HCT116 (cell line): Measurements from ENCODE around the gene NFASC. TPM values are rescaled to one million over a fixed set of nuclear protein-coding genes. Genes with fewer than 3 reads are reported as not detected.

Source experiments
- ATAC-seq: fragments of 200-7000 bp; cut with Tn5 transposase; 2 replicates; pipeline ENCODE4 v1.9.1; 2020; ENCODE audit warnings: mild to moderate bottlenecking, moderate library complexity
- BruUV-seq: library from RNA; stranded (reverse); fragments of 400-500 nt; replicated peaks from 2 replicates; lab custom pipeline; 2021; lab: Mats Ljungman, UMichigan
- CTCF ChIA-PET: fragments of 300-600 bp; sonication (Branson Sonifier 250); formaldehyde crosslinking; loops from one replicate; lab custom pipeline; 2021; ENCODE audit warnings: antibody characterized with exemption; lab: Charles Lee
- POLR2A ChIA-PET: fragments of 300-600, 350-600 bp; sonication (Branson Sonifier 250); formaldehyde crosslinking; loops from one replicate; lab custom pipeline; 2021; ENCODE audit warnings: antibody characterized with exemption; lab: Charles Lee
- RAD21 ChIA-PET, 2 experiments: fragments of 300-600 bp; sonication (Branson Sonifier 250); formaldehyde crosslinking; loops; one replicate each; lab custom pipeline; 2023; ENCODE audit warnings: low total read pairs in 2 of 2; ENCODE audit not compliant: uncharacterized antibody in 2 of 2, unreplicated experiment in 2 of 2, low non-redundant PET in 1 of 2; lab: Charles Lee
- DNase-seq: peaks from one replicate; pipeline ENCODE4 v3.0.0-alpha.2; 2010; ENCODE audit warnings: low read depth, low spot score
- H2AFZ ChIP-seq: fragments of 200-600 bp; shearing (Covaris generic), sonication (generic); 2 replicates; pipeline ENCODE4 v1.6.1; 2017; ENCODE audit warnings: low read depth, mixed run types, mixed read lengths, antibody characterized with exemption, low read length; ENCODE audit not compliant: poor library complexity, severe bottlenecking
- H3K27ac ChIP-seq: 2 replicates; pipeline ENCODE4 v1.5.1; 2012; ENCODE audit warnings: low read depth, low read length
- H3K27me3 ChIP-seq: fragments of 200-600 bp; sonication (generic); 2 replicates; pipeline ENCODE4 v1.6.1; 2016; ENCODE audit warnings: mixed run types, low read length, mixed read lengths; ENCODE audit not compliant: insufficient read depth
- H3K36me3 ChIP-seq, 2 experiments: fragments of 200-500 bp in 1 of 2; fragments of 200-600 bp in 1 of 2; sonication (Bioruptor generic) in 1 of 2; sonication (generic) in 1 of 2; 2 replicates each; pipeline versions ENCODE4 v1.5.1 to v1.6.1; 2014 to 2016; ENCODE audit warnings: low read length in 2 of 2, inconsistent platforms in 1 of 2, mixed read lengths in 1 of 2, mixed run types in 1 of 2; ENCODE audit not compliant: insufficient read depth in 2 of 2, control insufficient read depth in 1 of 2
- H3K4me1 ChIP-seq, 2 experiments: fragments of 200-600 bp in 1 of 2; sonication (generic) in 1 of 2; 2 replicates each; pipeline versions ENCODE4 v1.5.1 to v1.6.1; 2012 to 2017; ENCODE audit warnings: low read length in 2 of 2, inconsistent platforms in 1 of 2, mild to moderate bottlenecking in 1 of 2, mixed read lengths in 1 of 2, mixed run types in 1 of 2, moderate library complexity in 1 of 2; ENCODE audit not compliant: insufficient read depth in 2 of 2, control insufficient read depth in 1 of 2
- H3K4me2 ChIP-seq: fragments of 200-600 bp; sonication (generic); 2 replicates; pipeline ENCODE4 v1.6.1; 2017; ENCODE audit warnings: mixed run types, low read length, mixed read lengths
- H3K4me3 ChIP-seq, 2 experiments: fragments of 200-600 bp in 1 of 2; sonication (generic) in 1 of 2; replicated peaks in 1 of 2; 2 replicates each; pipeline ENCODE4 v1.5.1; 2011 to 2016; ENCODE audit warnings: low read length in 2 of 2, control low read depth in 1 of 2, low read depth in 1 of 2, mild to moderate bottlenecking in 1 of 2, mixed read lengths in 1 of 2, mixed run types in 1 of 2
- H3K79me2 ChIP-seq: fragments of 200-600 bp; sonication (generic); 2 replicates; pipeline ENCODE4 v1.6.1; 2017; ENCODE audit warnings: mild to moderate bottlenecking, mixed run types, low read length, moderate library complexity, mixed read lengths; ENCODE audit not compliant: insufficient read depth
- H3K9ac ChIP-seq: fragments of 200-600 bp; sonication (generic); 2 replicates; pipeline ENCODE4 v1.6.1; 2016; ENCODE audit warnings: low read length, mixed read lengths
- H3K9me2 ChIP-seq: fragments of 200-600 bp; sonication (generic), shearing (Covaris generic); 2 replicates; pipeline ENCODE4 v1.6.1; 2017; ENCODE audit warnings: mixed run types, mild to moderate bottlenecking, moderate library complexity; ENCODE audit not compliant: insufficient read depth
- H3K9me3 ChIP-seq, 2 experiments: fragments of 200-500 bp in 1 of 2; fragments of 200-600 bp in 1 of 2; sonication (Bioruptor generic) in 1 of 2; sonication (generic) in 1 of 2; 2 replicates each; pipeline ENCODE4 v1.6.1; 2014 to 2017; ENCODE audit warnings: low read length in 2 of 2, mixed read lengths in 2 of 2, inconsistent platforms in 1 of 2, low read depth in 1 of 2, mild to moderate bottlenecking in 1 of 2, mixed run types in 1 of 2, moderate library complexity in 1 of 2; ENCODE audit not compliant: control insufficient read depth in 1 of 2, insufficient read depth in 1 of 2
- H4K20me1 ChIP-seq: fragments of 200-600 bp; sonication (generic), shearing (Covaris generic); 2 replicates; pipeline ENCODE4 v1.6.1; 2017; ENCODE audit warnings: mixed run types, mild to moderate bottlenecking, moderate library complexity; ENCODE audit not compliant: insufficient read depth
- CBX3 ChIP-seq: IDR thresholded peaks from 2 replicates; pipeline ENCODE4 v1.6.1; 2012; ENCODE audit warnings: low read depth
- CEBPB ChIP-seq: IDR thresholded peaks from 2 replicates; pipeline ENCODE4 v1.6.1; 2012; ENCODE audit warnings: low read depth
- EGR1 ChIP-seq: IDR thresholded peaks from 2 replicates; pipeline ENCODE4 v1.6.1; 2012; ENCODE audit warnings: low read depth
- ELF1 ChIP-seq: IDR thresholded peaks from 2 replicates; pipeline ENCODE4 v1.6.1; 2012; ENCODE audit warnings: low read depth, borderline replicate concordance
- EZH2 ChIP-seq: fragments of 200-600 bp; sonication (generic); IDR thresholded peaks from 2 replicates; pipeline ENCODE4 v1.6.1; 2017; ENCODE audit warnings: antibody characterized with exemption, mixed run types
- EZH2phosphoT487 ChIP-seq: fragments of 200-600 bp; IDR thresholded peaks from 2 replicates; pipeline ENCODE4 v1.6.1; 2018; ENCODE audit warnings: antibody characterized with exemption, borderline replicate concordance
- FOSL1 ChIP-seq: IDR thresholded peaks from 2 replicates; pipeline ENCODE4 v1.6.1; 2012; ENCODE audit warnings: low read depth
- JUND ChIP-seq: IDR thresholded peaks from 2 replicates; pipeline ENCODE4 v1.6.1; 2012
- POLR2A ChIP-seq: IDR thresholded peaks from 2 replicates; pipeline ENCODE4 v1.7.0; 2011; ENCODE audit warnings: borderline replicate concordance; ENCODE audit not compliant: insufficient read depth, insufficient read length; ENCODE audit errors: extremely low read depth
- SIN3A ChIP-seq: IDR thresholded peaks from 2 replicates; pipeline ENCODE4 v1.6.1; 2012; ENCODE audit warnings: low read depth
- SP1 ChIP-seq: IDR thresholded peaks from 2 replicates; pipeline ENCODE4 v1.6.1; 2012; ENCODE audit warnings: low read depth
- TCF7L2 ChIP-seq: IDR thresholded peaks from 2 replicates; pipeline ENCODE4 v1.7.0; 2011; ENCODE audit warnings: borderline replicate concordance, inconsistent platforms; ENCODE audit not compliant: insufficient read depth, insufficient read length; ENCODE audit errors: extremely low read depth
- YY1 ChIP-seq: IDR thresholded peaks from 2 replicates; pipeline ENCODE4 v1.6.1; 2011; ENCODE audit warnings: low read length, low read depth, moderate library complexity, mild to moderate bottlenecking; ENCODE audit not compliant: insufficient replicate concordance; ENCODE audit errors: extremely low read depth
- ZFX ChIP-seq: fragments of 450-650 bp; IDR thresholded peaks from 2 replicates; pipeline ENCODE4 v1.6.1; 2017
- ZNF274 ChIP-seq: fragments of 200-500 bp; sonication (Bioruptor generic); IDR thresholded peaks from 2 replicates; pipeline ENCODE4 v1.6.1; 2014; ENCODE audit warnings: mild to moderate bottlenecking, low read depth, low read length, inconsistent platforms
- intact Hi-C: fragments of 100-400 bp; cut with micrococcal nuclease; formaldehyde crosslinking; loops from 2 replicates; pipeline ENCODE4 v1.10.0; 2022
- total RNA-seq: library from RNA; stranded (reverse); gene quantifications from one replicate; pipeline ENCODE4 v1.2.1, GENCODE V29; 2021; ENCODE audit not compliant: unreplicated experiment
- TF ChIP-seq, protein P1 (sequence below): IDR thresholded peaks from 2 replicates; pipeline ENCODE4 v1.6.1; 2012
- TF ChIP-seq, protein P2 (sequence below): IDR thresholded peaks from 2 replicates; pipeline ENCODE4 v1.6.1; 2012
- TF ChIP-seq, protein P3 (sequence below): IDR thresholded peaks from 2 replicates; pipeline ENCODE4 v1.6.1; 2011; ENCODE audit warnings: mild to moderate bottlenecking, low read length, moderate library complexity; ENCODE audit not compliant: insufficient replicate concordance; ENCODE audit errors: extremely low read depth
- TF ChIP-seq, protein P4 (sequence below): IDR thresholded peaks from 2 replicates; pipeline ENCODE4 v1.6.1; 2012; ENCODE audit warnings: low read depth
- TF ChIP-seq, protein P5 (sequence below), 3 experiments: fragments of 200-600 bp in 1 of 3; sonication (generic) in 1 of 3; IDR thresholded peaks in 2 of 3; conservative IDR thresholded peaks in 1 of 3; 2 replicates each; pipeline ENCODE4 v1.5.1; 2012 to 2017; ENCODE audit warnings: low read depth in 2 of 3, low read length in 2 of 3, antibody characterized with exemption in 1 of 3, borderline replicate concordance in 1 of 3, control low read depth in 1 of 3, mild to moderate bottlenecking in 1 of 3, mixed read lengths in 1 of 3, mixed run types in 1 of 3, moderate library complexity in 1 of 3; ENCODE audit not compliant: insufficient read depth in 1 of 3

The NFASC gene
- total RNA-seq, 1 experiment from 2014 or later: 0.57 TPM

DNA sequence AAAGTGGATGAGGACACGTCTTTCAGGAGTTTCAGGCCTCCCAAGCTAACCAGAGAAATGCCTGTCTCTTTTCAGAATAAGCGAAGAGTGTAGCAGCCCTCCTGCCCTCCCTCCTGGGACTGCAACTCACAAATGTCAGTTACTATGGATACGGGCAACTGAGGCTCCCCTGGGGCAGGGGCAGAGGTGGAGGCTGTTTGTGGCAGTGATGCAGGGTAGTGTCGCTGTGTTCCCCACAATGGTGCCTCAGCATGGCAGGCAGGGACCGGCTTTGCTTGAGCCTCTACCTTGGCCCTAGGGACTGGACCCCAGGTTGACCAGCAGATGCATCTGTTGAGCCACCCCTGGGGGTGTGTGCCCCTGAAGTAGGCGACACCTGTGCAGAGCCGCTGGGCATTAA is 10.2 kb downstream of the NFASC start:
- DNase-seq: no peak
- POLR2A ChIA-PET: no interaction called here
- RAD21 ChIA-PET: no interaction called here
- Histone ChIP-seq H3K27ac (no peak overlapping the region), H3K36me3 (no peaks in the 10 kb centered on the region), H3K27me3 (no peaks in the 10 kb centered on the region; the same call in 1 of the 2 replicates), H4K20me1 (no peaks in the 10 kb centered on the region), H3K9me2 (no peaks in the 10 kb centered on the region), H3K4me2 (no peak overlapping the region), H2AFZ (no peak overlapping the region), H3K9me3 (no peaks in the 10 kb centered on the region), H3K9ac (no peak overlapping the region), H3K4me3 (no peak overlapping the region), H3K4me1 (no peaks in the 10 kb centered on the region), H3K79me2 (no peaks in the 10 kb centered on the region)
- no peak for ATAC-seq
- intact Hi-C loops: no loop called here
- no peak for TF ChIP-seq CEBPB
- no peak for TF ChIP-seq ELF1
- no peak for TF ChIP-seq YY1
- TF ChIP-seq, protein P1, sequence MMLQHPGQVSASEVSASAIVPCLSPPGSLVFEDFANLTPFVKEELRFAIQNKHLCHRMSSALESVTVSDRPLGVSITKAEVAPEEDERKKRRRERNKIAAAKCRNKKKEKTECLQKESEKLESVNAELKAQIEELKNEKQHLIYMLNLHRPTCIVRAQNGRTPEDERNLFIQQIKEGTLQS: no peak
- TF ChIP-seq EZH2: no peak
- TF ChIP-seq, protein P2, sequence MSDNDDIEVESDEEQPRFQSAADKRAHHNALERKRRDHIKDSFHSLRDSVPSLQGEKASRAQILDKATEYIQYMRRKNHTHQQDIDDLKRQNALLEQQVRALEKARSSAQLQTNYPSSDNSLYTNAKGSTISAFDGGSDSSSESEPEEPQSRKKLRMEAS: no peak
- TF ChIP-seq CBX3: no peak
- no peak for TF ChIP-seq ZFX
- no peak for TF ChIP-seq SP1
- TF ChIP-seq FOSL1: no peak
- TF ChIP-seq EZH2phosphoT487: no peak
- no peak for TF ChIP-seq SIN3A
- TF ChIP-seq, protein P3, sequence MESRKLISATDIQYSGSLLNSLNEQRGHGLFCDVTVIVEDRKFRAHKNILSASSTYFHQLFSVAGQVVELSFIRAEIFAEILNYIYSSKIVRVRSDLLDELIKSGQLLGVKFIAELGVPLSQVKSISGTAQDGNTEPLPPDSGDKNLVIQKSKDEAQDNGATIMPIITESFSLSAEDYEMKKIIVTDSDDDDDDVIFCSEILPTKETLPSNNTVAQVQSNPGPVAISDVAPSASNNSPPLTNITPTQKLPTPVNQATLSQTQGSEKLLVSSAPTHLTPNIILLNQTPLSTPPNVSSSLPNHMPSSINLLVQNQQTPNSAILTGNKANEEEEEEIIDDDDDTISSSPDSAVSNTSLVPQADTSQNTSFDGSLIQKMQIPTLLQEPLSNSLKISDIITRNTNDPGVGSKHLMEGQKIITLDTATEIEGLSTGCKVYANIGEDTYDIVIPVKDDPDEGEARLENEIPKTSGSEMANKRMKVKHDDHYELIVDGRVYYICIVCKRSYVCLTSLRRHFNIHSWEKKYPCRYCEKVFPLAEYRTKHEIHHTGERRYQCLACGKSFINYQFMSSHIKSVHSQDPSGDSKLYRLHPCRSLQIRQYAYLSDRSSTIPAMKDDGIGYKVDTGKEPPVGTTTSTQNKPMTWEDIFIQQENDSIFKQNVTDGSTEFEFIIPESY: no peak
- TF ChIP-seq ZNF274: no peak
- no peak for TF ChIP-seq POLR2A
- TF ChIP-seq EGR1: no peak
- TF ChIP-seq, protein P4, sequence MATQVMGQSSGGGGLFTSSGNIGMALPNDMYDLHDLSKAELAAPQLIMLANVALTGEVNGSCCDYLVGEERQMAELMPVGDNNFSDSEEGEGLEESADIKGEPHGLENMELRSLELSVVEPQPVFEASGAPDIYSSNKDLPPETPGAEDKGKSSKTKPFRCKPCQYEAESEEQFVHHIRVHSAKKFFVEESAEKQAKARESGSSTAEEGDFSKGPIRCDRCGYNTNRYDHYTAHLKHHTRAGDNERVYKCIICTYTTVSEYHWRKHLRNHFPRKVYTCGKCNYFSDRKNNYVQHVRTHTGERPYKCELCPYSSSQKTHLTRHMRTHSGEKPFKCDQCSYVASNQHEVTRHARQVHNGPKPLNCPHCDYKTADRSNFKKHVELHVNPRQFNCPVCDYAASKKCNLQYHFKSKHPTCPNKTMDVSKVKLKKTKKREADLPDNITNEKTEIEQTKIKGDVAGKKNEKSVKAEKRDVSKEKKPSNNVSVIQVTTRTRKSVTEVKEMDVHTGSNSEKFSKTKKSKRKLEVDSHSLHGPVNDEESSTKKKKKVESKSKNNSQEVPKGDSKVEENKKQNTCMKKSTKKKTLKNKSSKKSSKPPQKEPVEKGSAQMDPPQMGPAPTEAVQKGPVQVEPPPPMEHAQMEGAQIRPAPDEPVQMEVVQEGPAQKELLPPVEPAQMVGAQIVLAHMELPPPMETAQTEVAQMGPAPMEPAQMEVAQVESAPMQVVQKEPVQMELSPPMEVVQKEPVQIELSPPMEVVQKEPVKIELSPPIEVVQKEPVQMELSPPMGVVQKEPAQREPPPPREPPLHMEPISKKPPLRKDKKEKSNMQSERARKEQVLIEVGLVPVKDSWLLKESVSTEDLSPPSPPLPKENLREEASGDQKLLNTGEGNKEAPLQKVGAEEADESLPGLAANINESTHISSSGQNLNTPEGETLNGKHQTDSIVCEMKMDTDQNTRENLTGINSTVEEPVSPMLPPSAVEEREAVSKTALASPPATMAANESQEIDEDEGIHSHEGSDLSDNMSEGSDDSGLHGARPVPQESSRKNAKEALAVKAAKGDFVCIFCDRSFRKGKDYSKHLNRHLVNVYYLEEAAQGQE: no peak
- TF ChIP-seq, protein P5, sequence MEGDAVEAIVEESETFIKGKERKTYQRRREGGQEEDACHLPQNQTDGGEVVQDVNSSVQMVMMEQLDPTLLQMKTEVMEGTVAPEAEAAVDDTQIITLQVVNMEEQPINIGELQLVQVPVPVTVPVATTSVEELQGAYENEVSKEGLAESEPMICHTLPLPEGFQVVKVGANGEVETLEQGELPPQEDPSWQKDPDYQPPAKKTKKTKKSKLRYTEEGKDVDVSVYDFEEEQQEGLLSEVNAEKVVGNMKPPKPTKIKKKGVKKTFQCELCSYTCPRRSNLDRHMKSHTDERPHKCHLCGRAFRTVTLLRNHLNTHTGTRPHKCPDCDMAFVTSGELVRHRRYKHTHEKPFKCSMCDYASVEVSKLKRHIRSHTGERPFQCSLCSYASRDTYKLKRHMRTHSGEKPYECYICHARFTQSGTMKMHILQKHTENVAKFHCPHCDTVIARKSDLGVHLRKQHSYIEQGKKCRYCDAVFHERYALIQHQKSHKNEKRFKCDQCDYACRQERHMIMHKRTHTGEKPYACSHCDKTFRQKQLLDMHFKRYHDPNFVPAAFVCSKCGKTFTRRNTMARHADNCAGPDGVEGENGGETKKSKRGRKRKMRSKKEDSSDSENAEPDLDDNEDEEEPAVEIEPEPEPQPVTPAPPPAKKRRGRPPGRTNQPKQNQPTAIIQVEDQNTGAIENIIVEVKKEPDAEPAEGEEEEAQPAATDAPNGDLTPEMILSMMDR (IDR thresholded peaks at IDR 0.05 in 2 of 3, conservative IDR thresholded peaks at IDR 0.05 in 1 of 3; ENCODE audit: borderline replicate concordance in 1 of 3, insufficient read depth in 1 of 3, low read depth in 2 of 3, low read length in 2 of 3): no peak
- TF ChIP-seq TCF7L2: no peak
- no peak for TF ChIP-seq JUND
- BruUV-seq: no TSS peak
- CTCF ChIA-PET: no interaction called here
